OCI-LY1 (cell line): ENCODE measurements around the gene KDM1A.

ENCODE experiments used
- CTCF ChIP-seq: fragments of 200-600 bp; sonication (generic), shearing (Covaris generic); IDR thresholded peaks from 2 replicates; pipeline ENCODE4 v1.5.1; 2017; ENCODE audit warnings: mild to moderate bottlenecking, antibody characterized with exemption, low read length, moderate library complexity, mixed read lengths
- EZH2 ChIP-seq: fragments of 200-600 bp; sonication (generic), shearing (Covaris generic); IDR thresholded peaks from 2 replicates; pipeline ENCODE4 v1.8.0; 2017; ENCODE audit warnings: borderline replicate concordance, mixed run types, mild to moderate bottlenecking, antibody characterized with exemption, low read length, moderate library complexity, mixed read lengths

- TF ChIP-seq CTCF (no peak), EZH2 (no peak)
Measured at GRCh38 chr1:23116216-23116836, 97.1 kb downstream of the KDM1A start.
